Thyroid gland (tissue), 4 donors: ENCODE data around the gene ACTN2. TPM values are rescaled to one million over a fixed set of nuclear protein-coding genes. Genes with fewer than 3 reads are reported as not detected.

Experiments used
- DNase-seq, 2 donors: peaks; one replicate each; pipeline ENCODE4 v3.0.0-alpha.2; 2019
- H3K27ac ChIP-seq, 3 donors: fragments of 200-600 bp; sonication (generic); 1 replicate in 2 of 3; 2 replicates in 1 of 3; pipeline ENCODE4 v1.5.1; 2016 to 2019; ENCODE audit warnings: mild to moderate bottlenecking in 1 of 3, moderate library complexity in 1 of 3
- H3K27me3 ChIP-seq: fragments of 200-600 bp; sonication (generic); one replicate; pipeline ENCODE4 v1.5.1; 2019
- H3K36me3 ChIP-seq, 2 donors: fragments of 200-600 bp; sonication (generic); one replicate each; pipeline ENCODE4 v1.5.1; 2016 to 2019
- H3K4me1 ChIP-seq, 2 donors: fragments of 200-600 bp; sonication (generic); one replicate each; pipeline ENCODE4 v1.5.1; 2017 to 2019
- H3K4me3 ChIP-seq, 3 donors: fragments of 200-600 bp; sonication (generic); replicated peaks in 1 of 3; 1 replicate in 2 of 3; 2 replicates in 1 of 3; pipeline ENCODE4 v1.5.1; 2016; ENCODE audit warnings: mild to moderate bottlenecking in 1 of 3
- H3K9me3 ChIP-seq: fragments of 200-600 bp; sonication (generic); one replicate; pipeline ENCODE4 v1.5.1; 2017
- POLR2A ChIP-seq, 2 donors: fragments of 450-650 bp; IDR thresholded peaks; one replicate each; pipeline ENCODE4 v1.6.1; 2017; ENCODE audit warnings: antibody characterized with exemption in 2 of 2, mild to moderate bottlenecking in 2 of 2, moderate library complexity in 1 of 2
- WGBS, 2 donors: methylation state at CpG; one replicate each; pipeline ENCODE4 v1.1.5; 2017; 5-methylcytosine and 5-hydroxymethylcytosine counted together
- intact Hi-C: fragments of 100-400 bp; cut with DNase I; formaldehyde crosslinking; loops from one replicate; pipeline ENCODE4 v1.15.1; 2023
- total RNA-seq, 4 donors: library from RNA; depleted of rRNA; stranded (reverse); fragments of >200 nt; gene quantifications; one replicate each; pipeline ENCODE4 v1.2.3, GENCODE V29; 2016
- TF ChIP-seq, protein P1 (sequence below), 6 experiments: fragments of 200-600 bp in 3 of 6; fragments of 450-650 bp in 3 of 6; sonication (generic) in 3 of 6; IDR thresholded peaks; one replicate each; pipeline ENCODE4 v1.5.1; 2016 to 2019; ENCODE audit warnings: antibody characterized with exemption in 6 of 6, mild to moderate bottlenecking in 2 of 6, inconsistent platforms in 1 of 6, moderate library complexity in 1 of 6

Gene ACTN2
- total RNA-seq, 4 donors from 2014 or later: 0.40 to 0.56 TPM; not detected in 2

DNA sequence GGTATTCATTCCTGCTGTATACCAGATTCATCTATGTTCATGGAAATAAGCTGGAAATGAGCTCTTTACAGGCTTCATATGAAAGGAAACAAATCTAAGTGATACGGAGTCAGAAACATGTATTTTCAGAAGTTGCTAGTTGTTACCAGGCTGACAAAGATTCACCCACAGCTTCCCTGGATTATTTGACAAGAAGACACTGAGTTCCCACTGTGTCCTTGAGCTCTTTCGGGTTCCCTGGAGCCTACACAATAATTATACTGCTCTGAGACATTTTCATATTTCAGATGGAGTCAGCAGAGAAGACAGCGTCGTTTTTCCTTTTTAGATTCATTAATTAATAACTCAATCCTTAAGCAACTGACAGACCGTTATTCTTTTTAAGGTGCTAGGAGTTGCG lies 79.5 kb downstream of the ACTN2 start:
- peaks cover 0 to 15% of the 10 kb centered on the region in 2 donors for H3K4me1 ChIP-seq
- WGBS, 2 donors: 85 to 92% methylated on average over 6 of the region's 6 CpGs

DNA sequence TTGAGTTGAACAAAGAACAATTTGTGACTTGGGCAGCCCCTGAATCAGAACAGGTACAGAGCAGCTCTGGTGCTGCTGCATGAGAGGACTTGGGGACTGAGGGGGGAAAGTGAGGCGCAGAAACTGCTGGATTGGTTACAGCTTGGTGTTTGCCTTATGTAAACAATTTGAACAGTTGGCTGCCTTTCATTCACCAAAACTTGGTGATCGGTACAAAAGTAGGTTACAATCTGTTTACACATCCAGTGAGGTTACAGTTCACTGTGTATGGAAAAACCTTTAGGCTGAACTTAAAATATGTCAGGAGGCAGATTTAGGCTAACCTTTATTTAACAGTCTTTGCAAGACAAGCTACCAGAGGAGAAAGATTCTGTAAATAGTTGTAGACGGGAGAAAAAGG lies 80.2 kb downstream of the ACTN2 start:
- H3K36me3 ChIP-seq: no peaks in the 10 kb centered on the region
- no peak overlapping the region for H3K4me3 ChIP-seq
- DNase-seq: peak; percentile 25 to 29
- H3K9me3 ChIP-seq: no peaks in the 10 kb centered on the region
- peaks cover 0 to 15% of the 10 kb centered on the region in 2 donors for H3K4me1 ChIP-seq
- intact Hi-C loops: no loop called here
- H3K27me3 ChIP-seq: no peaks in the 10 kb centered on the region
- TF ChIP-seq POLR2A (IDR thresholded peaks at IDR 0.05): no peak
- TF ChIP-seq, protein P1, sequence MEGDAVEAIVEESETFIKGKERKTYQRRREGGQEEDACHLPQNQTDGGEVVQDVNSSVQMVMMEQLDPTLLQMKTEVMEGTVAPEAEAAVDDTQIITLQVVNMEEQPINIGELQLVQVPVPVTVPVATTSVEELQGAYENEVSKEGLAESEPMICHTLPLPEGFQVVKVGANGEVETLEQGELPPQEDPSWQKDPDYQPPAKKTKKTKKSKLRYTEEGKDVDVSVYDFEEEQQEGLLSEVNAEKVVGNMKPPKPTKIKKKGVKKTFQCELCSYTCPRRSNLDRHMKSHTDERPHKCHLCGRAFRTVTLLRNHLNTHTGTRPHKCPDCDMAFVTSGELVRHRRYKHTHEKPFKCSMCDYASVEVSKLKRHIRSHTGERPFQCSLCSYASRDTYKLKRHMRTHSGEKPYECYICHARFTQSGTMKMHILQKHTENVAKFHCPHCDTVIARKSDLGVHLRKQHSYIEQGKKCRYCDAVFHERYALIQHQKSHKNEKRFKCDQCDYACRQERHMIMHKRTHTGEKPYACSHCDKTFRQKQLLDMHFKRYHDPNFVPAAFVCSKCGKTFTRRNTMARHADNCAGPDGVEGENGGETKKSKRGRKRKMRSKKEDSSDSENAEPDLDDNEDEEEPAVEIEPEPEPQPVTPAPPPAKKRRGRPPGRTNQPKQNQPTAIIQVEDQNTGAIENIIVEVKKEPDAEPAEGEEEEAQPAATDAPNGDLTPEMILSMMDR (IDR thresholded peaks at IDR 0.05): no peak
- WGBS, 2 donors: 42 to 49% methylated on average over 3 of the region's 3 CpGs
- no peak overlapping the region for H3K27ac ChIP-seq

More for the DNA sequence above, 79.5 kb downstream of the ACTN2 start:
- Histone ChIP-seq H3K36me3 (no peaks in the 10 kb centered on the region), H3K27me3 (no peaks in the 10 kb centered on the region), H3K9me3 (no peaks in the 10 kb centered on the region), H3K4me3 (no peak overlapping the region), H3K27ac (no peak overlapping the region)
- no peak for DNase-seq
- intact Hi-C loops: no loop called here
- TF ChIP-seq POLR2A (IDR thresholded peaks at IDR 0.05): no peak
- TF ChIP-seq, protein P1 (IDR thresholded peaks at IDR 0.05): no peak

DNA sequence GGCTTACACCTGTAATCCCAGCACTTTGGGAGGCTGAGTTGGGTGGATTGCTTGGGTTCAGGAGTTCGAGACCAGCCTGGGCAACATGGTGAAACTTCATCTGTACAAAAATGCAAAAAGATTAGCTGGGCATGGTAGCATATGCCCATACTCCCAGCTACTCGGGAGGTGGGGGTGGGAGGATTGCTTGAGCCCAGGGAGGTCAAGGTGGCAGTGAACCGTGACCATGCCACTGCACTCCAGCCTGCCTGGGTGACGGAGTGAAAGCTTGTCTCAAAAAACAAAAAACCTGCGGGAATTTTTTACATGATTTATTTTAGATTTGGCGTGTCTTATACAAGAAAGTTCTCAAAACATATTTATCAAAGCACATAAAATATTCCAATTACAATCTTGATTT lies 81.0 kb downstream of the ACTN2 start:
- Histone ChIP-seq H3K36me3 (no peaks in the 10 kb centered on the region), H3K27me3 (no peaks in the 10 kb centered on the region), H3K4me3 (no peak overlapping the region), H3K4me1 (peaks cover 0 to 15% of the 10 kb centered on the region in 2 donors), H3K9me3 (no peaks in the 10 kb centered on the region), H3K27ac (no peak overlapping the region)
- intact Hi-C loops: no loop called here
- WGBS, 2 donors: 43 to 48% methylated on average over 6 of the region's 6 CpGs
- peak; percentile 49 to 64 for DNase-seq
- TF ChIP-seq, protein P1 (IDR thresholded peaks at IDR 0.05): no peak
- no peak for TF ChIP-seq POLR2A (IDR thresholded peaks at IDR 0.05)

DNA sequence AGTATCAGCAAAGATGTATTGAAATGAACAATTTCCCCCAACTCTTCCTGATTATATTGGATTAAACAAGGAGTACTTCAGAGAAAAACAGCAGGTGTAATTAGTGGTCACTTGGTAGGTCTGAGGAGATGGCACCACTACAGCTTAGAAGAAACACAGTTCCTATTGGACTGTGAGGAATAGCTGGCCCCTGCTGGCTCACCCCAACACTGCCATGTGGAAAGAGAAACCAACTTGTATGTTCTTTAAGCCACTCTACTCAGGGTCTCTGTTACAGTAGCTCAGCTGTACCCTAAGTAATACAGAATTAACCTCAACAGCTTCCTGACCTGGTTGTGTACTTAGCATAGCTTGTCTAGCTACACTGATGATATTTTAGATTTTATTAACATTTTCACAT lies 82.3 kb downstream of the ACTN2 start:
- intact Hi-C loops: no loop called here
- H3K4me3 ChIP-seq: no peak overlapping the region
- no peaks in the 10 kb centered on the region for H3K36me3 ChIP-seq
- no peak overlapping the region for H3K27ac ChIP-seq
- no peaks in the 10 kb centered on the region for H3K27me3 ChIP-seq
- no peaks in the 10 kb centered on the region for H3K9me3 ChIP-seq
- H3K4me1 ChIP-seq: peaks cover 0 to 15% of the 10 kb centered on the region in 2 donors
- no peak for DNase-seq
- TF ChIP-seq, protein P1 (IDR thresholded peaks at IDR 0.05): no peak
- no peak for TF ChIP-seq POLR2A (IDR thresholded peaks at IDR 0.05)

DNA sequence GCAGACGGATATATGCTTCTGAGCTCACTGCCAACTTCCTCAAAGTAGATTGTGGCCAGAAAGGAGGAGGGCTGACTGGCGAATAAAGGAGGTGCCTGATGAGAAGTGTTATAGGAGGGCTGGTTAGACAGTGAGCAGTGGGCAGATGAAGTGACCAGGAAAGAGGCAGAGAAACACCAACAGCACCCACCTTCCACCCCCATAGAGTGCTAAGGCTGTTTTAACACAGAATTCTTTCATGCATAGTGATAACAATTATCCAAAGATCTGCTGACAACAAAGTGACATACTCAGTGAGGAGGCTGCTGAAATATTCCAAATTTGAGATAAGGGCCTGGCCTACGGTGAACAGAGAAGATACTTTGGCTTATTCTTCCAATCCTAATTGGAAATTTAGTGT lies 87.6 kb downstream of the ACTN2 start:
- no peaks in the 10 kb centered on the region for H3K9me3 ChIP-seq
- 87 to 95% methylated on average over 3 of the region's 3 CpGs for whole genome bisulfite sequencing, 2 donors
- H3K27ac ChIP-seq: no peak overlapping the region
- no peaks in the 10 kb centered on the region for H3K27me3 ChIP-seq
- intact Hi-C loops: no loop called here
- no peaks in the 10 kb centered on the region for H3K4me1 ChIP-seq
- no peaks in the 10 kb centered on the region for H3K36me3 ChIP-seq
- DNase-seq: no peak
- no peak overlapping the region for H3K4me3 ChIP-seq
- no peak for TF ChIP-seq POLR2A (IDR thresholded peaks at IDR 0.05)
- TF ChIP-seq, protein P1 (IDR thresholded peaks at IDR 0.05): no peak
